ENCODE results near the gene CHD6. TPM values are rescaled to one million over a fixed set of nuclear protein-coding genes. Genes with fewer than 3 reads are reported as not detected.

The CHD6 gene
- total RNA-seq, 2 experiments from 2014 or later: 114 to 126 TPM

- no peak overlapping the region for H3K4me3 ChIP-seq (ENCODE audit: low read length)
- Mint-ChIP-seq H3K27me3 (peaks cover 31% of the 10 kb centered on the region), H3K4me3 (no peak overlapping the region), H3K36me3 (ENCODE audit: low read depth) (no peaks in the 10 kb centered on the region), H3K9me3 (no peaks in the 10 kb centered on the region), H3K27ac (no peak overlapping the region), H3K4me1 (ENCODE audit: low read depth) (peaks cover 8% of the 10 kb centered on the region)
- H3K36me3 ChIP-seq (ENCODE audit: insufficient read depth, low read length): no peaks in the 10 kb centered on the region
- H3K27me3 ChIP-seq (ENCODE audit: control insufficient read depth in 1 of 2, insufficient read depth in 2 of 2, low read length in 2 of 2): peaks cover 15 to 33% of the 10 kb centered on the region in 2 experiments
- CTCF ChIA-PET: no interaction called here
- POLR2A ChIA-PET: no interaction called here
- H3K4me1 ChIP-seq (ENCODE audit: insufficient read depth, low read length): no peaks in the 10 kb centered on the region
- ATAC-seq (ENCODE audit: poor library complexity) (no peak), DNase-seq (no peak)
- no peak for TF ChIP-seq CTCF (IDR thresholded peaks at IDR 0.05)
- H3K27ac ChIP-seq (ENCODE audit: low read depth in 1 of 2, low read length in 2 of 2): no peak overlapping the region
- no peaks in the 10 kb centered on the region for H3K9me3 ChIP-seq (ENCODE audit: control insufficient read depth in 1 of 2, insufficient read depth in 1 of 2, low read length in 2 of 2)
- intact Hi-C loops (cut with DNase I, micrococcal nuclease): no loop called here
Measured at GRCh38 chr20:41364236-41364855, 253.8 kb downstream of the CHD6 start.

GRCh38 chr20:41363601-41364000, 254.6 kb downstream of the CHD6 start:
- intact Hi-C loops (cut with DNase I, micrococcal nuclease): no loop called here
- POLR2A ChIA-PET: no interaction called here
- H3K9me3 ChIP-seq (ENCODE audit: control insufficient read depth in 1 of 2, insufficient read depth in 1 of 2, low read length in 2 of 2): no peaks in the 10 kb centered on the region
- no peak overlapping the region for H3K27ac ChIP-seq (ENCODE audit: low read depth in 1 of 2, low read length in 2 of 2)
- no peak for ATAC-seq (ENCODE audit: poor library complexity)
- H3K4me1 ChIP-seq (ENCODE audit: insufficient read depth, low read length): no peaks in the 10 kb centered on the region
- no peak overlapping the region for H3K4me3 ChIP-seq (ENCODE audit: low read length)
- CTCF ChIA-PET: no interaction called here
- Mint-ChIP-seq H3K9me3 (no peaks in the 10 kb centered on the region), H3K27me3 (peaks cover 26% of the 10 kb centered on the region), H3K27ac (no peak overlapping the region), H3K4me3 (no peak overlapping the region), H3K36me3 (ENCODE audit: low read depth) (no peaks in the 10 kb centered on the region), H3K4me1 (ENCODE audit: low read depth) (peaks cover 8% of the 10 kb centered on the region)
- no peaks in the 10 kb centered on the region for H3K36me3 ChIP-seq (ENCODE audit: insufficient read depth, low read length)
- DNase-seq: no peak
- peaks cover 15 to 28% of the 10 kb centered on the region in 2 experiments for H3K27me3 ChIP-seq (ENCODE audit: control insufficient read depth in 1 of 2, insufficient read depth in 2 of 2, low read length in 2 of 2)
- TF ChIP-seq CTCF (IDR thresholded peaks at IDR 0.05): no peak

- intact Hi-C loops (cut with DNase I, micrococcal nuclease): no loop called here
- no peak for TF ChIP-seq CTCF (IDR thresholded peaks at IDR 0.05)
- POLR2A ChIA-PET: no interaction called here
Measured at GRCh38 chr20:41362748-41363140, 255.4 kb downstream of the CHD6 start.

More at GRCh38 chr20:41362748-41363140, 255.4 kb downstream of the CHD6 start:
- H3K27me3 Mint-ChIP-seq: peaks cover 21% of the 10 kb centered on the region
- H3K4me3 Mint-ChIP-seq: no peak overlapping the region
- peaks cover 8% of the 10 kb centered on the region for H3K4me1 Mint-ChIP-seq (ENCODE audit: low read depth)
- no peak overlapping the region for H3K27ac Mint-ChIP-seq
- no peaks in the 10 kb centered on the region for H3K9me3 Mint-ChIP-seq
- CTCF ChIA-PET: no interaction called here
- Histone ChIP-seq H3K9me3 (ENCODE audit: control insufficient read depth in 1 of 2, insufficient read depth in 1 of 2, low read length in 2 of 2) (no peaks in the 10 kb centered on the region), H3K27me3 (ENCODE audit: control insufficient read depth in 1 of 2, insufficient read depth in 2 of 2, low read length in 2 of 2) (peaks cover 15 to 23% of the 10 kb centered on the region in 2 experiments), H3K4me1 (ENCODE audit: insufficient read depth, low read length) (no peaks in the 10 kb centered on the region), H3K4me3 (ENCODE audit: low read length) (no peak overlapping the region), H3K36me3 (ENCODE audit: insufficient read depth, low read length) (no peaks in the 10 kb centered on the region), H3K27ac (ENCODE audit: low read depth in 1 of 2, low read length in 2 of 2) (no peak overlapping the region)
- no peak for DNase-seq
- no peak for ATAC-seq (ENCODE audit: poor library complexity)
- no peaks in the 10 kb centered on the region for H3K36me3 Mint-ChIP-seq (ENCODE audit: low read depth)
